ENCODE data around the gene JMJD7.

Gene JMJD7

GRCh38 chr15:41798607-41799487 lies 29.0 kb upstream of the JMJD7 start:
- TF ChIP-seq CTCF (IDR thresholded peaks at IDR 0.05; ENCODE audit: control insufficient read depth, insufficient read depth, low read depth, low read length, missing control alignments), result no peak
- no peak overlapping the region for H3K4me3 ChIP-seq (ENCODE audit: control insufficient read depth, low read depth, low read length)
- DNase-seq (ENCODE audit: low read depth), result no peak

DNA sequence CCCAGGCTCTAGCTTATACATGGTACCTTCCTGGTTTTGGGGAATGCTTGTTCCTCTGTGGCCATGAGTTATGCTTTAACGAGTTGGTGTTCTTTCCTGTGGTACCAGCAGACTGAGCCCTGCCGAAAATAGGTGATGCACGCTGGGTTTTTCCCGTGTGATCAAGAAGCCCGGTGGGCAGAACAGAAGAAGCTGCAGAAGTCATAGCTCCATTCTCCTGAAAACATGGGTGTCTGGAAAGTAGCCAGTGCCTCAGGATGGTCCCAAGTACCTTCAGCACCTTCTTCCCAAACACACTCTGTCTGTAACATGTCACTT lies 28.4 kb upstream of the JMJD7 start:
- no peak overlapping the region for H3K4me3 ChIP-seq (ENCODE audit: control insufficient read depth, low read depth, low read length)
- TF ChIP-seq CTCF (IDR thresholded peaks at IDR 0.05; ENCODE audit: control insufficient read depth, insufficient read depth, low read depth, low read length, missing control alignments), result no peak
- DNase-seq (ENCODE audit: low read depth), result no peak

DNA sequence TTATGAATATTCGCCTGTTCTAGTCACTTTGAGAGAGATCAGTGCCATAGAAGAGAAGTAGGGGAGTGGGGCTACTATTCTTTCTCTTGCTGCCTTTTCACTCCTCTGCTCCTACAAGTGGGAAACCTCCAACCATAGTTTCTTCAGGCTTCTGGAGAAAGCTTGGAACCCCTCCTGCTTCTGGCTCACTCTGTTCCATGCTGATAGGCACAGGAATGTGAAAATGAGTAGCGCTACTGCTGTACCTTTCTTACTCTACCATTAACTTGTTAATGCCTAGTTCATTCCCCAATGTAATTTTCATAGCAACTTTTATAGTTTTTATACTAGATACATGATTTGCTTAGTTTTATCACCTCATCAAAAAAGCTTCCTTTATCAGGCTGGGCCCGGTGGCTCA lies 26.7 kb upstream of the JMJD7 start:
- no peak for DNase-seq (ENCODE audit: low read depth)
- no peak for TF ChIP-seq CTCF (IDR thresholded peaks at IDR 0.05; ENCODE audit: control insufficient read depth, insufficient read depth, low read depth, low read length, missing control alignments)
- no peak overlapping the region for H3K4me3 ChIP-seq (ENCODE audit: control insufficient read depth, low read depth, low read length)

DNA sequence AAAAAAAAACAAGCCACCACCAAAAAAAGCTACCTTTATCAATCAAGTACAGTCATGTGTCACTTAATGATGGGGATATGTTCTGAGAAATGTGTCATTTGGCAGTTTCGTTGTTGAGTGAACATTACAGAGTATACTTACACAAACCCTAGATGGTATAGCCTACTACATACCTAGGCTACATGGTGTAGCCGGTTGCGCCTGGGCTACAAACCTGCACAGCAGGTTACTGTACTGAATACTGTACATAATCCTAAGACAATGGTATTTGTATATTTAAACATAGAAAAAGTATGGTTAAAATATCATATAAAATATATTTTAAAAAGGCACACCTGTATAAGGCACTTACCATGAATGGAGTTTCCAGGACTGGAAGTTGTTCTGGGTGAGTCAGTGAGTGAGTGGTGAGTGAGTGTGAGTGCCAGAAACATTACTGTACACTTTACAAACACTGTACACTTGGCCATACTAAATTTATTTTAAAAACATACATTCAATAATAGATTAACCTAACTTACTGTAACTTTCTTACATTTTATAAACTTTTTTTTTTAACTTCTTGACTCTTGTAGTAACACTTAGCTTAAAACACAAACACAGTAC lies 25.9 kb upstream of the JMJD7 start:
- H3K4me3 ChIP-seq (ENCODE audit: control insufficient read depth, low read depth, low read length), result no peak overlapping the region
- no peak for DNase-seq (ENCODE audit: low read depth)
- TF ChIP-seq CTCF (IDR thresholded peaks at IDR 0.05; ENCODE audit: control insufficient read depth, insufficient read depth, low read depth, low read length, missing control alignments), result no peak

GRCh38 chr15:41804361-41804760 lies 23.5 kb upstream of the JMJD7 start:
- H3K4me3 ChIP-seq (ENCODE audit: control insufficient read depth, low read depth, low read length), result no peak overlapping the region
- no peak for TF ChIP-seq CTCF (IDR thresholded peaks at IDR 0.05; ENCODE audit: control insufficient read depth, insufficient read depth, low read depth, low read length, missing control alignments)
- no peak for DNase-seq (ENCODE audit: low read depth)

DNA sequence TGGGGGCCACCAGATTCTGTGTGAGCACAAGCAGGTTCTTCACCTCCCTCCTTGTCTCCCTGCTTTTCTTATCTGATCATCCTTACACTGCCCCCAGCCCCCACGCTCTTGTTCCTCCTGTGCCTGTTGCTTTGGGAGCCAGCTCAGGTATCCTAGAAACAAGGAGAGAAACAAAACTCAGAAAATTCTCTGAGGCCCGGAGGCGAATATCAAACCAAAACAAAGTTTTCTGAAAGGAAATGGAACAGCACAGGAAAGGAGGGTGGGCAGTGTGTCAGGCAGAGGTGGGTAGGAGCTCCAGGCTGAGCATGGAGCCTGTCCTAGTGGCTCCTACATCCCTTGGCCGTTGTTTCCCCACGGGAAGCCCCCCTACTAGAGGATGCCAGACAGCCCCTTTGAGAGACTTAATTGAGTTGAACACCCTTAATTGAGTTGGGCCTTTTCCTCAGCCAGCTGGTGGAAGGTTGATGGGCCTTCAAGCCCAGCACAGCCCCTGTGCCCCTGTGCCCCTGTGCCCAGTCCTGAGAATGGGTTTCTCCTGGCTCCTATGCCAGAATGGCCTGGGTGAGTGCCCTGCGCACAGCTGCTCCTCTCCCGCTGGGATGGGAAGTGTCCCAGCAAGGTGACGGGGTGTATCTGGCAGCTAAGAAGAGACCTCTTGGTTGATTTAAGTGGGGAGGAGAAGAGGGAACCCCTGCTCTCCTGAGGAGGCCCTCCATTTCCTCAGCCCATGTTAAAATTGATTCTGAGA lies 22.8 kb upstream of the JMJD7 start:
- no peak for TF ChIP-seq CTCF (IDR thresholded peaks at IDR 0.05; ENCODE audit: control insufficient read depth, insufficient read depth, low read depth, low read length, missing control alignments)
- H3K4me3 ChIP-seq (ENCODE audit: control insufficient read depth, low read depth, low read length), result no peak overlapping the region
- no peak for DNase-seq (ENCODE audit: low read depth)

Data from AG09309 (cell line).